Activated CD4-positive, alpha-beta memory T cell treated with anti-CD3 and anti-CD28 coated beads for 36 hours (primary cell): ENCODE data around the gene NEGR1. TPM values are rescaled to one million over a fixed set of nuclear protein-coding genes. Genes with fewer than 3 reads are reported as not detected.

ENCODE experiments used
- CTCF ChIA-PET: fragments of 350-600 bp; sonication (Branson Sonifier 250); formaldehyde crosslinking; loops from one replicate; lab custom pipeline; 2021; ENCODE audit warnings: antibody characterized with exemption, inconsistent platforms; lab: Charles Lee
- POLR2A ChIA-PET: fragments of 350-600 bp; sonication (Branson Sonifier 250); formaldehyde crosslinking; loops from one replicate; lab custom pipeline; 2021; ENCODE audit warnings: antibody characterized with exemption; lab: Charles Lee
- DNase-seq: peaks from one replicate; pipeline ENCODE4 v3.0.0-alpha.2; 2020
- H3K27ac Mint-ChIP-seq: one replicate; pipeline ENCODE4 v1.8.0; 2021; ENCODE audit warnings: mixed read lengths
- H3K27me3 Mint-ChIP-seq: one replicate; pipeline ENCODE4 v1.8.0; 2021; ENCODE audit warnings: mixed read lengths
- H3K36me3 Mint-ChIP-seq: one replicate; pipeline ENCODE4 v1.8.0; 2021; ENCODE audit warnings: mixed read lengths
- H3K4me1 Mint-ChIP-seq: one replicate; pipeline ENCODE4 v1.8.0; 2021; ENCODE audit warnings: low read depth, mixed read lengths
- H3K4me3 Mint-ChIP-seq: one replicate; pipeline ENCODE4 v1.8.0; 2021; ENCODE audit warnings: mild to moderate bottlenecking, mixed read lengths
- H3K9me3 Mint-ChIP-seq: one replicate; pipeline ENCODE4 v1.8.0; 2021; ENCODE audit warnings: mixed read lengths
- intact Hi-C: fragments of 100-400 bp; cut with micrococcal nuclease; formaldehyde crosslinking; loops from one replicate; pipeline ENCODE4 v1.15.1; 2023
- total RNA-seq, 2 experiments: library from RNA; stranded (reverse); gene quantifications; one replicate each; pipeline ENCODE4 v1.2.3, GENCODE V29; 2021

The NEGR1 gene
- total RNA-seq, 2 experiments from 2014 or later = not detected

DNA sequence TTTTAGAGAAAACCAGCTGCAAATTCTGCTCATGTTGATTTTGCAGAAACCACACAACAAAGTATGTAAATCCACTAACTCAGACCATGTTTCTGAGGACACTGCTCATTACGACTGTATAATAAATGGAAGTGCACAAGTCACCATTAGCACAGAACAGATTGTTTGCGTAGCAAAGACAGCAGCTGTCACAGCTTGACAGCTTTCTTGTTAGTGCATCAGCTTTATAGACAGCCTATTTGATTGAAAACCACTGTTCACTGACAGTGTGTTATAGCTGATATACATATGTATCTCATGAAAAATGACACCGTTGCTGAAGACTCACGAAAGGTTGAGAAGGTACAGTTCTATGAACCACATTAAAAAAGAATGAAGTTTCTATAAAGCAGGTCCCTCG lies 641.3 kb downstream of the NEGR1 start:
- Mint-ChIP-seq H3K4me3 (no peak overlapping the region), H3K36me3 (no peaks in the 10 kb centered on the region), H3K4me1 (no peaks in the 10 kb centered on the region), H3K9me3 (peaks cover 2% of the 10 kb centered on the region), H3K27ac (no peak overlapping the region), H3K27me3 (no peaks in the 10 kb centered on the region)
- POLR2A ChIA-PET = no interaction called here
- intact Hi-C loops = no loop called here
- DNase-seq = no peak
- CTCF ChIA-PET = no interaction called here

DNA sequence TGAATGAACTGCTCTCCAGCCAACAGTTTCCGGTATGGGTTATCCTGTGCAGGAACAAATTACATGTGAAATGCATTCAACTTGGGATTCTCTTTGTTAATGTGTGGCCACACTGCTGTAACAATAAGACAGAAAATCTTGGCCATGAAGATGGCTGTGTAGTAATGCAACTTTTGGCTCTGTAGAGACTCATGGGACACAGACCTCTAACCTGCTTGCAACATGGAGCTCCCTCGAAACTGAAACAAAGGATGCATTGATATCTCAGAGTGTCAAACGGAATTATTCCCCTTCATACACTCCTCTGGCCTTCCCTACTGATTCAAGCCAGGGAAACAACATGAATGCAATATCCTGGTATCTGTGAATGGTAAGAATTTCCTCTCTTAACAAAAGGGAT lies 642.2 kb downstream of the NEGR1 start:
- Mint-ChIP-seq H3K36me3 (no peaks in the 10 kb centered on the region), H3K27ac (no peak overlapping the region), H3K4me3 (no peak overlapping the region), H3K4me1 (no peaks in the 10 kb centered on the region), H3K9me3 (peaks cover 2% of the 10 kb centered on the region), H3K27me3 (no peaks in the 10 kb centered on the region)
- no peak for DNase-seq
- POLR2A ChIA-PET = no interaction called here
- intact Hi-C loops = no loop called here
- CTCF ChIA-PET = no interaction called here

DNA sequence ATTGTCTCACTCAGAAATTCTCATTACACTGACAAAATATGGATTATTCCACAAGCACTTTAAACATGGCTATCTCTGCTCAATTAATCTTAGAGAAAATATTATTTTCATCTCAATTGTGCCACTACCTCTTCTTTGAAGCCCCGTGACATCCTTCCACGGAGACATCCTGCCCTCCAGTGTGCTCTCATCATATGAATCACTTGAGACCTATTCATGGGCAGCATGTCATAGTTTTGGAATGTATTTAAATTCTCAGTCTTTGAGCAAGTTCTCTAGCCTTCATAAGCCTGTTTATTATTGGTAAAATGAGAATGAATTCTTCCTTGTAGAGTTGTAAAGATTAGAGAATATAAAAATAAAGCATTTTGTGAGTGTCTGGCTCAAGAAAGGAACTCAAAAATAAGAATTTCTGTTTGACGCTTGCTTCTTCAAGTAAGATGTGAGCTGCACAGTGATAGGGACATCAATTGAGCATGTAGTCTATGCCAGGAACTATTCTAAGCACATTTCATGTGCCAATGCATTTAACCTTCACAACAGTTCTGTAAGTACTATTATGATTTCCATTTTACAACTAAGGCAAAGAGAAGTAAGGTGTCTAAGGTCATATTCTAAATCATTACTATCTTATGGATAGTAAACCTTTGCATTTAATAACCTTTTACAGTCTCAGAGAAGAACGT lies 644.1 kb downstream of the NEGR1 start:
- peaks cover 2% of the 10 kb centered on the region for H3K9me3 Mint-ChIP-seq

DNA sequence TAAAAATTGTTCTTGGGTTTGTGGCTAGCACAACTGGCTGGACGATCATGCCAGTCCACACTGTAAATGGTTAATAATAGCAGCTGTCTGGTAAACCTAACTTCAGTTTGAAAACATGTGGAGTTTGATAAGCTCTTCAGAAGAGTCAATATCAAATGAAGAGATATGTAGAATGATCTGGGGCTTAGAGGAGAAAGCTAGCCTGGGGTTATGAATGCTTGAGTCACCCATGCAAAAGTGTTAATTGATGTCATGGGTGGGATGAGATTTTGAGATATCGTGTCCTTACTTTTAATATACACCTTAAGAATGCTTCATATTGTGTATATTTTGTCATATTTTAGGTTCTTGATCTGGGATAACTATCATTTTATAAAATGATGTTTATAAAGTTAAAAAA lies 646.8 kb downstream of the NEGR1 start:
- H3K4me1 Mint-ChIP-seq = no peaks in the 10 kb centered on the region
- H3K36me3 Mint-ChIP-seq = no peaks in the 10 kb centered on the region
- intact Hi-C loops = no loop called here
- H3K27me3 Mint-ChIP-seq = no peaks in the 10 kb centered on the region
- CTCF ChIA-PET = no interaction called here
- POLR2A ChIA-PET = no interaction called here
- H3K9me3 Mint-ChIP-seq = no peaks in the 10 kb centered on the region
- no peak overlapping the region for H3K27ac Mint-ChIP-seq
- no peak overlapping the region for H3K4me3 Mint-ChIP-seq
- DNase-seq = no peak

More for the DNA sequence above, 644.1 kb downstream of the NEGR1 start:
- no peak overlapping the region for H3K4me3 Mint-ChIP-seq
- no peaks in the 10 kb centered on the region for H3K36me3 Mint-ChIP-seq
- H3K4me1 Mint-ChIP-seq = no peaks in the 10 kb centered on the region
- no peak overlapping the region for H3K27ac Mint-ChIP-seq
- H3K27me3 Mint-ChIP-seq = no peaks in the 10 kb centered on the region
- no peak for DNase-seq
- intact Hi-C loops = no loop called here
- POLR2A ChIA-PET = no interaction called here
- CTCF ChIA-PET = no interaction called here

DNA sequence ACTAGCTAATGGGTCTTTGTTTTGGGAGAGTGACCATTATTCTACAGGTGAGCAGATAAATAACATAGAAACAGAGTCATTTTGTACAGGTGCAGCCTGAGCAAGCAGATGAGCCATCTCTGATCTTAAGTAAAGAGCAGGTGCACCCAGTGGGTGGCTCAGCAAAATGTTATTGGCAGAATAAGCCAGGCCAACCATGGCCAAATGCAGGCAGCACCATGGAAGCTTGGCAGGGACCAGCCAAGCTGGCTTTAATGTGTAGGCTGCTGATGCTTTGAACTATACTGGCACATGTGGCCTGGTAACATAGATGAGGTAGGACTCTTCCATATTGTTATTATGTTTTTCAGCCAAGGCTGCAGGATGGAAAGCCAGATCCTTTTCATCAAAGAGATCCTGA lies 648.2 kb downstream of the NEGR1 start:
- no peak overlapping the region for H3K27ac Mint-ChIP-seq
- H3K36me3 Mint-ChIP-seq = no peaks in the 10 kb centered on the region
- H3K4me1 Mint-ChIP-seq = no peaks in the 10 kb centered on the region
- ChIA-PET CTCF (no interaction called here), POLR2A (no interaction called here)
- H3K27me3 Mint-ChIP-seq = no peaks in the 10 kb centered on the region
- no peak for DNase-seq
- H3K9me3 Mint-ChIP-seq = peaks cover 4% of the 10 kb centered on the region
- H3K4me3 Mint-ChIP-seq = no peak overlapping the region
- intact Hi-C loops = no loop called here

DNA sequence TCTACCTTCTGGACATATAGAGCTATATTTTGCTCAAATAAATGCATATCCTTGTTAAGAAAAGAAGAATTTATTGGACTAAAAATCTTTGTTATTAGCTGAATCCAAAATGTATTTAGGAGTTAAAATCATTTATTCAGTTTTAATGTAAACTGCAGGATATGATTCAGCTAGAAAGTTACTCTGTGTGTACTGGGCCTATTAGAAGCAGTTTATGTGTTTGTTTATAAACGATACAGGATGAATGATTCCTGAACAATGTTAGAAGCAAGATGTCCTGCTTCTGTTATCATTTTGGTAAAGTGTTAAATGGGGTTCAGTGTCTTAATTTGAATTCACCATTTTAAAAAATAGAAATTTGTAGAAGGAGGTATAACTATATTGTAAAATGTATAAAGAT lies 652.3 kb downstream of the NEGR1 start:
- H3K4me1 Mint-ChIP-seq = no peaks in the 10 kb centered on the region
- intact Hi-C loops = no loop called here
- H3K36me3 Mint-ChIP-seq = no peaks in the 10 kb centered on the region
- peaks cover 10% of the 10 kb centered on the region for H3K9me3 Mint-ChIP-seq
- POLR2A ChIA-PET = no interaction called here
- no peak overlapping the region for H3K4me3 Mint-ChIP-seq
- no peak overlapping the region for H3K27ac Mint-ChIP-seq
- DNase-seq = no peak
- no peaks in the 10 kb centered on the region for H3K27me3 Mint-ChIP-seq
- CTCF ChIA-PET = no interaction called here

DNA sequence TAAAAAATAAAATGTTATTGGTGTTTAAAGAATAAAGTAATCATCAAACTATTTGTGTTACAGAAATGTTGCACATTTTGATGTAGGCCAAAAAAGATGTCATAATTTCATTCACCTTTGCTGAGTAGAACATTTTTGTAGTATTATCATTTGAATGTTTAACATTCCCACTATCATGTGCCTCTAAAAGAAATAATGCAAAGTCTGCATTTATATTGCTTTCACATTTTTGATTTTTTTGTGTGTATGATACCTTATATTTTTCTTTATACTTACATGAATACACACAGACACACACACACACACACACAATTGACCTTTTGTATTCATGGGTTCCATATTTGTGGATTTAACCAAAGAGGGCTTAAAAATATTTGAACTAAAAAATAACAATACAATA lies 657.3 kb downstream of the NEGR1 start:
- ChIA-PET CTCF (no interaction called here), POLR2A (no interaction called here)
- no peak for DNase-seq
- H3K36me3 Mint-ChIP-seq = no peaks in the 10 kb centered on the region
- H3K27ac Mint-ChIP-seq = no peak overlapping the region
- H3K4me3 Mint-ChIP-seq = no peak overlapping the region
- no peaks in the 10 kb centered on the region for H3K27me3 Mint-ChIP-seq
- H3K9me3 Mint-ChIP-seq = peaks cover 12% of the 10 kb centered on the region
- intact Hi-C loops = no loop called here
- H3K4me1 Mint-ChIP-seq = no peaks in the 10 kb centered on the region

DNA sequence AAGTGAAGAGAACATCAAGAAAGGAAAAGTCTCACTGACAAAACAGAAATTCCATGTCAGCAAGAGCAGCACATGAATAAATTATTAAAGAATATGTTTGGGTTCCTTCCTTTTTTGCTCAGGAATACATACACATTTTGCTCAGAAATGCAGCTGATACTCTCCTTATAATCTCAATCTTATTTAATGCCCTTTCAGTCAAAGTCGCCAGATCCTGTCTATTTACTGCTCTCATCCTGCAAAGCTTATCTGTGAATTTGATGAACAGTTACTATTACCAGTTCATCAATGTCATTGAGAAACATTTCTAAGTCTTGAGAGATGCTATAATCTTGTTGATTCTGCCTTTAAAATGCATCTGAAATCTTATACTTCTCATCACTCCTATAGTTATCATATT lies 658.5 kb downstream of the NEGR1 start:
- peaks cover 9% of the 10 kb centered on the region for H3K9me3 Mint-ChIP-seq
- H3K27me3 Mint-ChIP-seq = no peaks in the 10 kb centered on the region
- intact Hi-C loops = no loop called here
- H3K36me3 Mint-ChIP-seq = no peaks in the 10 kb centered on the region
- no peak for DNase-seq
- H3K4me3 Mint-ChIP-seq = no peak overlapping the region
- ChIA-PET POLR2A (no interaction called here), CTCF (no interaction called here)
- no peak overlapping the region for H3K27ac Mint-ChIP-seq
- H3K4me1 Mint-ChIP-seq = no peaks in the 10 kb centered on the region

DNA sequence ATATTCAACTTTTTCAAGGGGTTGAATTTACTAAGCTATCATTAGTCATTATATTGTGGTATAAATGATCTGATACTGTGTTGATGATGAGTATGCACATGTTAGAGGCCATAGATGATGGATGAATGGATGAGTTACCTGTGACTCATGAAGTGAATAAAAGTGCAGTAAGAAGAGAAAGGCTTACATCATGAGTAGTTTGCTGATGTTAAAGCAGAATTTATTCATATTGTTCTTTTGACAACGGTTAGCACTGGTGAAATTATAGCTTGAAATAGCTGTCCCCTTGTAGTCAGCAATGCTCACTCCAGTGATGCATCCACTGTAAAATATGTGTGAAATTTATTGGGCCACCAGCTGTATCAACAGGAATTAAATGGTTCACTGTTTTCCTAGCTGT lies 660.6 kb downstream of the NEGR1 start:
- H3K27me3 Mint-ChIP-seq = no peaks in the 10 kb centered on the region
- H3K4me3 Mint-ChIP-seq = no peak overlapping the region
- no peaks in the 10 kb centered on the region for H3K4me1 Mint-ChIP-seq
- POLR2A ChIA-PET = no interaction called here
- CTCF ChIA-PET = no interaction called here
- H3K9me3 Mint-ChIP-seq = peaks cover 5% of the 10 kb centered on the region
- no peak for DNase-seq
- intact Hi-C loops = no loop called here
- H3K27ac Mint-ChIP-seq = no peak overlapping the region
- H3K36me3 Mint-ChIP-seq = no peaks in the 10 kb centered on the region

DNA sequence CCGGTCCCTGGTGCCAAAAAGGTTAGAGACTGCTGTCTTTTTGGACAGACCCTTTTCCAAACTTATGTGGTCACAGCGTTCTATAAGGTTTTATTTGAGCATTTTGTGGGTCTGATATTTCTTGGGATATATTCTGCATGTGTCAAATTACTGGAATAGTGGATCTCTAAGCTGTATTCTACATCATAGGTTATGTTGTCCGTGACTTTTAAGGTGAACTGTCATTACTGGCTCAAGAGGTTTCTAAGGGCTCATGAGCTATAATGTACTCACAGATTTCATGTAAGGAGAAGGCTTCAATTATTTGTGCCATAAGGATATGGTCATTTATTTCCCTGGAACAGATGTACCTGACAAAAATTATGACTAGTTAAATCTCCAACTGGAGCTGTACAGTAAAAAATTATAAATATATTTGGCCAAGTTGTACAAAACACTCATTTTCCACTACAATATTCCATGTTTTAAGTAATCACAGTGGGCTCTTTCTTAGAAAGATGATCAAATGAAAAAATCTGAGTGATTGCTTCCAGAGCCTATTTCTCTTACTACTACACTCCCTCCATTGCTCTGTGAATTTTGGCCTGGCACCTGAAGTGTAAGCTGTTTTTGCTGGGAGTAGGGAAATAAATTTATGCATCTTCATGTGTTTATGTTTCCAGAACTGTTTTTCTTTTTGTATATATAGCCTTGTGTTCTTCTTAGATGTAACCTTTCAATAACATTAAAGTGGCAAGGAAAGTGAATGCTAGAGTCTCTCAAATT lies 663.4 kb downstream of the NEGR1 start:
- no peaks in the 10 kb centered on the region for H3K27me3 Mint-ChIP-seq
- no peak overlapping the region for H3K27ac Mint-ChIP-seq
- H3K36me3 Mint-ChIP-seq = no peaks in the 10 kb centered on the region
- DNase-seq = no peak
- peaks cover 5% of the 10 kb centered on the region for H3K9me3 Mint-ChIP-seq
- H3K4me3 Mint-ChIP-seq = no peak overlapping the region
- POLR2A ChIA-PET = no interaction called here
- H3K4me1 Mint-ChIP-seq = no peaks in the 10 kb centered on the region
- CTCF ChIA-PET = no interaction called here
- intact Hi-C loops = no loop called here

DNA sequence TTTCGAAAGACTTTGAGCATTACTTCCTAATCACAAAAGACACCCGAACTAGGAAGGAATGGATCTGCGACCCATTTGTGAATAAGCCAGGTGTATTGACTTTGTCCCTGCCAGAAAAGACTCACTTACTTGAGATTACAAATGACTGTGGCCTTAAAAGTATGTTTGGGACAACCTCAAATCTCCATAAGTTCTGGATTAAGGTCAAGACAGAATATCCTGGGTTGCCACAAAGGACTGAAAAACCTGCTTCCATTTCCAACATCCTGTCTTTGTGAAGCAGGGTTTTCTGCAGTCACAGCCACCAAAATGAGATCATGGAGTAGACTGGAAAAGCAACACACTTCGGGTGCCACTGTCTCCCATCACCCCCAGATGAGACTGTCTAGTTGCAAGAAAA lies 664.1 kb downstream of the NEGR1 start:
- DNase-seq = no peak
- H3K27me3 Mint-ChIP-seq = no peaks in the 10 kb centered on the region
- CTCF ChIA-PET = no interaction called here
- intact Hi-C loops = no loop called here
- peaks cover 5% of the 10 kb centered on the region for H3K9me3 Mint-ChIP-seq
- no peaks in the 10 kb centered on the region for H3K4me1 Mint-ChIP-seq
- H3K36me3 Mint-ChIP-seq = no peaks in the 10 kb centered on the region
- H3K27ac Mint-ChIP-seq = no peak overlapping the region
- POLR2A ChIA-PET = no interaction called here
- H3K4me3 Mint-ChIP-seq = no peak overlapping the region

DNA sequence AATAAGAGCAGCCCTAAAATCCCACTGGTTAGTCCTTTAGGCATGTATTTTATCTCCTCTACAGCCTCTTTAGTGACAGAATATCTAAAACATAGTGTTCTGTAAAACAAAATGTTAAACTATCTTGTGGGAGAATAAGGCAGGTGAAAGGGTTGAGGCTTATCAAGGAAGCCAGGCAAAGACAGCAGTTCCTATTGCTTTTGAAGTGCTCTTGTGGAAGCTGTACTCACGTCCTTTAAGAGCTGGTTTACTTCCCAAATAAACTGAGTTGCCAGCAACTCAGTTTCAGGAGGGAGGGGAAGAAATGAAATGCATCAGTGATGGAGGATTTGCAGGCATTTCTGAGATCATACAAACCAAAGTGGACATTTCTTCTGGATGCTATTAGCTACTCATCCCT lies 671.9 kb downstream of the NEGR1 start:
- Mint-ChIP-seq H3K27ac (no peak overlapping the region), H3K4me3 (no peak overlapping the region), H3K27me3 (no peaks in the 10 kb centered on the region), H3K4me1 (no peaks in the 10 kb centered on the region), H3K36me3 (no peaks in the 10 kb centered on the region), H3K9me3 (peaks cover 16% of the 10 kb centered on the region)
- POLR2A ChIA-PET = no interaction called here
- CTCF ChIA-PET = no interaction called here
- DNase-seq = no peak
- intact Hi-C loops = no loop called here
